IMR-90 (cell line): ENCODE results near the gene WBP1L.

Source experiments
- BHLHE40 ChIP-seq: fragments of 150-350 bp; IDR thresholded peaks from 2 replicates; pipeline ENCODE4 v1.6.1; 2016; ENCODE audit warnings: mild to moderate bottlenecking, low read depth, low read length
- CHD1 ChIP-seq: IDR thresholded peaks from 2 replicates; pipeline ENCODE4 v1.6.1; 2012; ENCODE audit warnings: low read depth, low read length, improper control_type of control experiment
- FOS ChIP-seq: fragments of 150-350 bp; IDR thresholded peaks from 2 replicates; pipeline ENCODE4 v1.6.1; 2016; ENCODE audit warnings: low read depth, low read length
- MAFK ChIP-seq: IDR thresholded peaks from 2 replicates; pipeline ENCODE4 v1.6.1; 2012; ENCODE audit warnings: low read depth, low read length, improper control_type of control experiment
- MAZ ChIP-seq: IDR thresholded peaks from 2 replicates; pipeline ENCODE4 v1.6.1; 2012; ENCODE audit warnings: low read depth, mild to moderate bottlenecking, low read length, improper control_type of control experiment, moderate library complexity, borderline replicate concordance
- MXI1 ChIP-seq: IDR thresholded peaks from 2 replicates; pipeline ENCODE4 v1.6.1; 2012; ENCODE audit warnings: low read depth, mild to moderate bottlenecking, low read length, moderate library complexity, borderline replicate concordance
- NFE2L2 ChIP-seq: fragments of 150-350 bp; IDR thresholded peaks from 2 replicates; pipeline ENCODE4 v1.6.1; 2016; ENCODE audit warnings: low read depth, mild to moderate bottlenecking, low read length
- POLR2A ChIP-seq: IDR thresholded peaks from 2 replicates; pipeline ENCODE4 v1.6.1; 2012; ENCODE audit warnings: mild to moderate bottlenecking, low read depth, low read length
- RAD21 ChIP-seq: IDR thresholded peaks from 2 replicates; pipeline ENCODE4 v1.6.1; 2012; ENCODE audit warnings: low read length, improper control_type of control experiment
- RCOR1 ChIP-seq: IDR thresholded peaks from 2 replicates; pipeline ENCODE4 v1.6.1; 2012; ENCODE audit warnings: mild to moderate bottlenecking, low read length, improper control_type of control experiment; ENCODE audit not compliant: insufficient replicate concordance
- RFX5 ChIP-seq: IDR thresholded peaks from 2 replicates; pipeline ENCODE4 v1.8.0; 2012; ENCODE audit warnings: low read depth, mild to moderate bottlenecking, low read length, moderate library complexity
- USF2 ChIP-seq: fragments of 150-350 bp; IDR thresholded peaks from 2 replicates; pipeline ENCODE4 v1.6.1; 2017; ENCODE audit warnings: mild to moderate bottlenecking, antibody characterized with exemption, low read length, low read depth
- TF ChIP-seq, protein P1 (sequence below): conservative IDR thresholded peaks from 2 replicates; pipeline ENCODE4 v1.5.1; 2012; ENCODE audit warnings: mild to moderate bottlenecking, low read depth, low read length, improper control_type of control experiment

GRCh38 chr10:102752266-102752930 is 8.7 kb downstream of the WBP1L start:
- TF ChIP-seq BHLHE40 (no peak), POLR2A (no peak), MAFK (no peak), RAD21 (no peak), RFX5 (no peak), CHD1 (no peak), MXI1 (no peak), NFE2L2 (no peak), USF2 (no peak), MAZ (no peak), FOS (no peak), RCOR1 (no peak)
- TF ChIP-seq, protein P1, sequence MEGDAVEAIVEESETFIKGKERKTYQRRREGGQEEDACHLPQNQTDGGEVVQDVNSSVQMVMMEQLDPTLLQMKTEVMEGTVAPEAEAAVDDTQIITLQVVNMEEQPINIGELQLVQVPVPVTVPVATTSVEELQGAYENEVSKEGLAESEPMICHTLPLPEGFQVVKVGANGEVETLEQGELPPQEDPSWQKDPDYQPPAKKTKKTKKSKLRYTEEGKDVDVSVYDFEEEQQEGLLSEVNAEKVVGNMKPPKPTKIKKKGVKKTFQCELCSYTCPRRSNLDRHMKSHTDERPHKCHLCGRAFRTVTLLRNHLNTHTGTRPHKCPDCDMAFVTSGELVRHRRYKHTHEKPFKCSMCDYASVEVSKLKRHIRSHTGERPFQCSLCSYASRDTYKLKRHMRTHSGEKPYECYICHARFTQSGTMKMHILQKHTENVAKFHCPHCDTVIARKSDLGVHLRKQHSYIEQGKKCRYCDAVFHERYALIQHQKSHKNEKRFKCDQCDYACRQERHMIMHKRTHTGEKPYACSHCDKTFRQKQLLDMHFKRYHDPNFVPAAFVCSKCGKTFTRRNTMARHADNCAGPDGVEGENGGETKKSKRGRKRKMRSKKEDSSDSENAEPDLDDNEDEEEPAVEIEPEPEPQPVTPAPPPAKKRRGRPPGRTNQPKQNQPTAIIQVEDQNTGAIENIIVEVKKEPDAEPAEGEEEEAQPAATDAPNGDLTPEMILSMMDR: no peak
